Measurements from ENCODE around the gene CLDND2.

Gene CLDND2

DNA sequence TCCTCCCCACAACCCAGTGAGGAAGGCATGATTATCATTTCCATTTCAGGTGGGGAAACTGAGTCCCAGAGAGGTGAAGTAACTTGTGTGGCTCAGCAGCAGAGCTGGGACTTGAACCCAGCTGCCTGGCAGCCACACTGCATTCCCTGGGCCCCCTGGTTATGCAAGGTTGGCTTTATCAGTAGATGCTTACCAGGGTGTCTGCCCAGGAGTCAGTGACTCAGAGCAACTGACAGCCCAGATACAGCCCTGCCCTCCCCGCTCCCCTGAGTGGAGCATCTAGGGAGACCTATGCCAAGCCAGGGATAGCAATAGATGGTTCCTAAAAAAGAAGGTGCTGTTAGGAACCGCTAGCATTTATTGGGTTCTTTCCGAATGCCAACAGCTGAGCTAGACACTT is 51.4 kb downstream of the CLDND2 start:
- Histone ChIP-seq H3K36me3 (replicated peaks) (no peaks in the 10 kb centered on the region), H3K4me3 (ENCODE audit: low read depth, low read length) (no peak overlapping the region), H3K27me3 (replicated peaks) (peaks cover 2% of the 10 kb centered on the region), H3K27ac (no peak overlapping the region)
- DNase-seq: no peak
- no peak for TF ChIP-seq CTCF (IDR thresholded peaks at IDR 0.05; ENCODE audit: low read depth, low read length, missing control alignments)
- in situ Hi-C loops (cut with HindIII; ENCODE audit: low pct_ligation_motif_present, low sequenced_read_pairs): no loop called here
